K562 (cell line): ENCODE measurements around the gene STK11. TPM values are rescaled to one million over a fixed set of nuclear protein-coding genes. Genes with fewer than 3 reads are reported as not detected.
A peak's percentile ranks its signal among the peaks of the same experiment; 100 is the strongest.

Source experiments
- FOS ChIP-seq: IDR thresholded peaks from 3 replicates; pipeline ENCODE4 v1.6.1; 2011; ENCODE audit not compliant: insufficient read length; ENCODE audit errors: extremely low read depth
- HINFP ChIP-seq: fragments of 450-650 bp; conservative IDR thresholded peaks from 2 replicates; pipeline ENCODE4 v1.6.1; 2016; ENCODE audit warnings: missing genetic modification characterization, low read depth, mild to moderate bottlenecking, control low read depth, missing compliant biosample characterization
- HMG20B ChIP-seq: fragments of 250-450 bp; sonication (Bioruptor Pico); IDR thresholded peaks from 2 replicates; pipeline ENCODE4 v1.5.0; 2021; ENCODE audit warnings: mild to moderate bottlenecking
- HNRNPK ChIP-seq: fragments of 200-400 bp; formaldehyde crosslinking; IDR thresholded peaks from one replicate; pipeline ENCODE4 v1.6.1; 2018; ENCODE audit warnings: mild to moderate bottlenecking, low read depth, low read length; ENCODE audit not compliant: poor library complexity, severe bottlenecking
- KDM4B ChIP-seq, 2 experiments: fragments of 450-650 bp in 1 of 2; sonication (generic) in 1 of 2; IDR thresholded peaks; 2 replicates each; pipeline ENCODE4 v1.6.1; 2016 to 2017; ENCODE audit warnings: borderline replicate concordance in 2 of 2, antibody characterized with exemption in 1 of 2, low read depth in 1 of 2, mild to moderate bottlenecking in 1 of 2
- MTA1 ChIP-seq: fragments of 450-650 bp; IDR thresholded peaks from 2 replicates; pipeline ENCODE4 v1.6.1; 2017; ENCODE audit warnings: borderline replicate concordance
- NCOR1 ChIP-seq: fragments of 450-650 bp; IDR thresholded peaks from 2 replicates; pipeline ENCODE4 v1.6.1; 2016; ENCODE audit warnings: mild to moderate bottlenecking, moderate library complexity
- ZHX1 ChIP-seq: fragments of 150-350 bp; conservative IDR thresholded peaks from 2 replicates; pipeline ENCODE4 v1.6.1; 2014; ENCODE audit warnings: low read length
- ZNF212 ChIP-seq: fragments of 450-650 bp; formaldehyde crosslinking; IDR thresholded peaks from 2 replicates; pipeline ENCODE4 v1.4.0; 2020; ENCODE audit warnings: mild to moderate bottlenecking
- polyA plus RNA-seq, 8 experiments: library from polyadenylated mRNA; depleted of rRNA in 4 of 8; stranded (reverse) in 5 of 8; unstranded in 3 of 8; fragments of >200 nt; fragmentation: Nextera tagmentation in 2 of 8; fragmentation: Illumina TruSeq in 1 of 8; extraction: Ambion mirVana in 2 of 8; extraction: Trizol in 1 of 8; gene quantifications; 2 replicates each; pipeline versions ENCODE4 v1.2.1 to v1.2.3, GENCODE V29; 2011 to 2014; ENCODE audit warnings: inconsistent platforms in 1 of 8, missing spikeins in 1 of 8
- total RNA-seq, 7 experiments: library from RNA; depleted of rRNA in 6 of 7; stranded (reverse); fragments of >200 nt in 6 of 7; fragmentation: Illumina TruSeq in 2 of 7; extraction: Trizol in 2 of 7; gene quantifications; 2 replicates each; pipeline versions ENCODE4 v1.2.1 to v1.2.3, GENCODE V29; 2011 to 2021; ENCODE audit warnings: low replicate concordance in 1 of 7
- TF ChIP-seq, protein P1 (sequence below): fragments of 250-450 bp; sonication (Bioruptor Pico); IDR thresholded peaks from 2 replicates; pipeline ENCODE4 v1.5.0; 2021; ENCODE audit warnings: mild to moderate bottlenecking, moderate library complexity
- TF ChIP-seq, protein P2 (sequence below): sonication (generic); formaldehyde crosslinking; IDR thresholded peaks from 2 replicates; pipeline ENCODE4 v1.8.0; 2022; ENCODE audit warnings: mild to moderate bottlenecking, missing genetic modification reagents
- TF ChIP-seq, protein P3 (sequence below): sonication (generic); formaldehyde crosslinking; IDR thresholded peaks from 2 replicates; pipeline ENCODE4 v1.8.0; 2022; ENCODE audit warnings: mild to moderate bottlenecking, low read depth, missing genetic modification reagents

STK11 gene
- total and polyA plus RNA-seq, 9 of the 15 experiments (the other 6 are each of a cell fraction or from before 2014, with no cell fraction given) = 0.15 to 96.5 (median 31.7) TPM

GRCh38 chr19:1269478-1270212 is 64.1 kb downstream of the STK11 start (continued):
- no peak for TF ChIP-seq ZNF212
- TF ChIP-seq, protein P1, sequence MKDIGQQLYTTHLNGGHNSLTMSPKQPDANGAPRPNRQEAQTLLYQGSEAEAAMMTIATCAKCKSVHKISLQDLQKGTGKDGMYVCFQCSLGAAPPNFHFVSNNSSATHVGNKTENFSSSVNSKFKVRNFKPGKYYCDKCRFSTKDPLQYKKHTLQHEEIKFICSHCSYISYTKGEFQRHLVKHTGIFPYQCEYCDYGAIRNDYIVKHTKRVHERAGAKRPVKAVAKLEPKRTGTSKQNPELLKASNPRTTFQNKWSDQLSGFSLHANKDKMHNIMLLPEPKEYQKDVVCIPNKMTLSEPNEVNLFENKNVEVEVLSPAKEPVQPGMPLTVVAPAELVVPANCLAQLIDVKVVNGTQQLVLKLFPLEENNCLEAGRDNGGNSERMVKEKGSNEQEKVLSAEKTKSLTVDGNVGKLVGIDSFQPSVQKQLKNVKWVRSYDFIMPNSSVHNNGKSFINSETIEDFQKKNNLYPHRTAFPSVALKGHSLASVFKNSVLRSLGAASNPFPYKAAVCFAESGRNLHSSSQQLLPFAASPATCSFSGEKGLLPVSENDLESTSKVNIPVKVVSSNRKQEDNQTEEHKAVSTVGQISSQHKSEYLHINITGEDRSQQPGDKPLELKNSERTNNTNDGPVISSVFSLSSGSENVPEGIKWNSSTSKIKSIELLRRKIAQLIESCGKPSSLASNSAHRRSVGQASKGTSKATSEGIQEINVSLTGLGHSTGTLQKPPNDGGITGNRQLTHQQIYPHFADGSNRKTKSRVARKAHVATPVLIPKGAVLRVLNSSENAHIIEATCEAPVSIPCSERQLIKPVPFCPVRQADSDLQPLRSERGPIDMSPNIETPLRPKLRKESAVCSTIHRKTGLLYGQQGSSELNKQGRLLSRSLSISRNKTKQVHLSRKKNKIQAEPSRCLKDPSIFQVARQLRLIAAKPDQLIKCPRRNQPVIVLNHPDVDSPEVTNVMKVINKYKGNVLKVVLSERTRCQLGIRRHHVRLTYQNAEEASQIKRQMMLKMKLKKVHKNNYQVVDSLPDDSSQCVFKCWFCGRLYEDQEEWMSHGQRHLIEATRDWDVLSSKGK = no peak
- TF ChIP-seq, protein P2, sequence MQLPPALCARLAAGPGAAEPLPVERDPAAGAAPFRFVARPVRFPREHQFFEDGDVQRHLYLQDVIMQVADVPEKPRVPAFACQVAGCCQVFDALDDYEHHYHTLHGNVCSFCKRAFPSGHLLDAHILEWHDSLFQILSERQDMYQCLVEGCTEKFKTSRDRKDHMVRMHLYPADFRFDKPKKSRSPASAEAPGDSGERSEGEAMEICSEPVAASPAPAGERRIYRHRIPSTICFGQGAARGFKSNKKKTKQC (CRISPR knock-in tag) = peak; percentile 63
- peak; percentile 25; the same call in 1 of the 2 replicates for TF ChIP-seq NCOR1
- peak; percentile 86; the same call in 1 of the 2 replicates for TF ChIP-seq ZHX1
- no peak for TF ChIP-seq HNRNPK
- no peak for TF ChIP-seq MTA1
- no peak for TF ChIP-seq HINFP (tag)
- TF ChIP-seq, protein P3, sequence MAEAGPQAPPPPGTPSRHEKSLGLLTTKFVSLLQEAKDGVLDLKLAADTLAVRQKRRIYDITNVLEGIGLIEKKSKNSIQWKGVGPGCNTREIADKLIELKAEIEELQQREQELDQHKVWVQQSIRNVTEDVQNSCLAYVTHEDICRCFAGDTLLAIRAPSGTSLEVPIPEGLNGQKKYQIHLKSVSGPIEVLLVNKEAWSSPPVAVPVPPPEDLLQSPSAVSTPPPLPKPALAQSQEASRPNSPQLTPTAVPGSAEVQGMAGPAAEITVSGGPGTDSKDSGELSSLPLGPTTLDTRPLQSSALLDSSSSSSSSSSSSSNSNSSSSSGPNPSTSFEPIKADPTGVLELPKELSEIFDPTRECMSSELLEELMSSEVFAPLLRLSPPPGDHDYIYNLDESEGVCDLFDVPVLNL (CRISPR knock-in tag) = no peak
- TF ChIP-seq HMG20B (CRISPR knock-in tag) = no peak
- no peak for TF ChIP-seq FOS
- TF ChIP-seq KDM4B (IDR thresholded peaks at IDR 0.05; ENCODE audit: borderline replicate concordance in 2 of 2, low read depth in 1 of 2) = no peak; a peak in 2 of 4 replicates
